NK-92 treated with Interleukin-12 subunit alpha and Interleukin-12 subunit beta, amount 100 ng/mL, for 24 hours (cell line): ENCODE results near the gene MOB3C.

Experiments
- DNase-seq: peaks from one replicate; lab custom pipeline; 2025; lab: John Stamatoyannopoulos, UW

The MOB3C gene

GRCh38 chr1:46575778-46576177, 40.8 kb downstream of the MOB3C start:
- no peak for DNase-seq

GRCh38 chr1:46575300-46575699, 41.3 kb downstream of the MOB3C start:
- DNase-seq = no peak

GRCh38 chr1:46571691-46572225, 44.9 kb downstream of the MOB3C start:
- no peak for DNase-seq

- no peak for DNase-seq
These were observed 46.5 kb downstream of the MOB3C start for GRCh38 chr1:46569884-46570725.

GRCh38 chr1:46569116-46569515, 47.5 kb downstream of the MOB3C start:
- no peak for DNase-seq

GRCh38 chr1:46568461-46568891, 48.1 kb downstream of the MOB3C start:
- no peak for DNase-seq

- no peak for DNase-seq
These were observed 53.3 kb downstream of the MOB3C start for GRCh38 chr1:46563341-46563740.

- DNase-seq = no peak
These were observed 54.1 kb downstream of the MOB3C start for GRCh38 chr1:46562498-46562897.

GRCh38 chr1:46558966-46559365, 57.6 kb downstream of the MOB3C start:
- no peak for DNase-seq

GRCh38 chr1:46558141-46558963, 58.3 kb downstream of the MOB3C start:
- DNase-seq = no peak
